Inferior parietal cortex (tissue), 1 donor: ENCODE results near the gene TMEM169.

Experiments
- DNase-seq: peaks from one replicate; pipeline ENCODE4 v3.0.0-alpha.2; 2016; ENCODE audit errors: extremely low spot score

The TMEM169 gene, protein sequence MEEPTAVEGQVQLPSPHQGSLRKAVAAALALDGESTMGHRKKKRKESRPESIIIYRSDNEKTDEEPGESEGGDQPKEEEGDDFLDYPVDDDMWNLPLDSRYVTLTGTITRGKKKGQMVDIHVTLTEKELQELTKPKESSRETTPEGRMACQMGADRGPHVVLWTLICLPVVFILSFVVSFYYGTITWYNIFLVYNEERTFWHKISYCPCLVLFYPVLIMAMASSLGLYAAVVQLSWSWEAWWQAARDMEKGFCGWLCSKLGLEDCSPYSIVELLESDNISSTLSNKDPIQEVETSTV

GRCh38 chr2:216081487-216082116, at the start of gene TMEM169, which contains the start of gene PECR:
TMEM169 (plus strand) TSS chr2:216081919; CDS start chr2:216095964, 14,045 bp downstream.
PECR (minus strand) TSS chr2:216081809; CDS start chr2:216081741, 68 bp downstream.
- DNase-seq, result peak; percentile 61

DNA sequence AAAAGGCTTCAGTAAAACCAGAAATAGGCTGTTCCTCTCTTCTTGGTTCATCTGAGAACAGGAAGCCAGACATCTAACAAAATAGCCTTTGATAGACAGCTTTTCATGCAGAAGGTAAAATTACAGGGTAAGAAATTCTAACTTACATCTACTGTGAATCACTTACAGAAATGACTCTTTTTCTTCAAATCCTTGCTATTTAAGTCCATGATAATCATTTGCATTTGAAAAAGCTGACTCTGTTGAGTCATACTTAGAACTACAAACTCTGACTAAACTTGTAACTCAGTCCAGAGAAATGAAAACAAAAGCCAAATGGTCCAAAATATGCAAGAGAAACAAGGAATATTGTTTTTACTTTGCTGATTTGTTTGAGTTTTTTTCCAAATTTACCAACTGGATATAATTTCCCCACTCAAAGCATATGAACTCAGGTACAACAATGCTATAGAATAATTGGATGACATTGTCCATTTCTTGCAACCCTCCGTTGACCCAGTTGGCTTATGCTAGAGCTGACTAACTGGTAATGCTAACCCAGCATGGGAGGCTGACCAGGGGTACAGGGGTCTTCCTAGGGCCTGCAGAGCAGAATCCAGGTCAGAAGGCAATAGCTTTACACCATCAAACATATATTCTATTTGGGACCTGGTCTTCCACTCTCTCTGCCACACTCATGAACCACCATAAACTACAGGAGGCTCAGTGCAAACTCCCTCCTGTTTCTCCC, 49.6 kb upstream of the TMEM169 start:
- no peak for DNase-seq

DNA sequence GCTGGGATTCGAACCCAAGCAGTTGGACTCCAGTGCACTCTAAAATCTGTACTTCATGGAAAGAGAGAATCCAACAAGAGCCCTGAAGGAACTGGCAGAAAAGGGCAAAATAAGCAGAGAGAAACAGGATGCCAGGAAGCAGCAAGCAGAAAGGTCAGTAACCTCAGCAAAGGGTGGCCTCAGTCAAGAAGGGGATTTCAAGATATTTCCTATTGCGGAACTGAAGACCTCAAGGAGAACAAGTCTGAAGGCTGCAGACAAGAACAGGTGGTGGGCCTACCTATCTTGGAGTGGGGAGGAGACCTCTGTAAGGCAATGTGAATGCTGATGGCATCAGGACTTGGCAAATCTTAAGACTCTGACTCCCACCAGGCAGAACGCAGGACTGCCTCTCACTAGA, 48.3 kb upstream of the TMEM169 start:
- DNase-seq, result no peak

GRCh38 chr2:216034065-216034464, 47.7 kb upstream of the TMEM169 start:
- peak; percentile 86 for DNase-seq

DNA sequence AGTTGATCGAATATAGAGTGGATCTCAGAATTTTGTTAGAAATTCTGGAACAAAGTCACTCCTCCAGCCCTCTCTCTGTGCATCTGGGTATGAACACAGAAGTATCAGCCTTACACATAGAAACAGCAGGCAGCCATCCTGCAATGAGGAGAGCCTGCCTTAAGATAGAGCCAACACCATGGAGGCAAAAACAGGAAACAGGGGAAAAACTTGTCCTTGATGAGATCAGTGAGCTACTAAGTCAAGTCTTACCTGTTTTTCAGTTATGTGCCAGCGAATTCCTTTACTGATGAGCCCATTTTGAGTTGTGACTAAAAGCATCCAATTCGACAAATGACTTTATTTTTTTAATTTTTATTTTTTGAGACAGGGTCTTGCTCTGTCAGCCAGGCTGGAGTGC, 41.8 kb upstream of the TMEM169 start:
- no peak for DNase-seq

GRCh38 chr2:216041438-216041837, 40.3 kb upstream of the TMEM169 start:
- DNase-seq, result no peak

DNA sequence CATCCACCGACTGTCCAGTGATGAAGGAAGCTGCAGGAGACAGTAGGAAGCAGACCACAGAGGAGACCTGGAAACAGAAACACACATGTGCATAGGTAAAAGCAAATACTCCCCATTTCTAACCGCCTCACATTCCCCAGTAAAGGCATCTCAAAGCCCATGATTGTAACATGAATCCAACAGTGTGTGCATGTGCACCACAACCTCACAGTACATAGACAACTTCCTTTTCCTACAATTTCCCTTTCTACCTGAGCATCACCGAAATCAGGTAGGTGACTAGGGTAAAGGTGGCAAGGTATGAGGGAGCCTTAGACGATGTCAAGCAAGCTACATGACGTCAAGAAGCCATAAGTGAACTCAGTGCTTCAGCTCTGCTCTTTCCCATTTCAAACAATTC, 37.8 kb upstream of the TMEM169 start:
- no peak for DNase-seq

GRCh38 chr2:216044883-216045486, 36.7 kb upstream of the TMEM169 start:
- DNase-seq, result no peak

GRCh38 chr2:216047397-216047796, 34.3 kb upstream of the TMEM169 start:
- DNase-seq, result no peak

- DNase-seq, result no peak
These were observed 32.3 kb upstream of the TMEM169 start for GRCh38 chr2:216049452-216049851.

- DNase-seq, result no peak
These were observed 30.4 kb upstream of the TMEM169 start for GRCh38 chr2:216051350-216051749.

- no peak for DNase-seq
These were observed 29.3 kb upstream of the TMEM169 start for GRCh38 chr2:216052420-216052819.

DNA sequence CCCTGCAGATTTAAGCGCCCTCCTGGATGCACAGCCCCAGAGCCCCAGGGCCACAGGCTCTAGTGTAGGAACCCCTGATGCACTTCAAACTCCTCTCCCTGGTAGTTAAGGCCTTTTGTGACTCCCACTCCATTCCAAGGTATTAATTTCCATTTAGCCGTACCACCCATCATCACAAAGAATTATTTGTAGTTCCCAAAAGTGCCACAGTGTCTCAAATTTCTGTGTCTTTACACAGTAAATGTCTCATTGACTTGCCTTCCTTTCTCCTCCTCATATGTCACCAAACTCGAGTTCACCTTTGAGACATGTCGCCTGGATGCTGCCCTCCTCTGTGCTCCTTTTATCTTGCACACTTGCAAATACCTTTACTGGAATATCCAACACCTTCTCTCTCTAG, 26.0 kb upstream of the TMEM169 start:
- no peak for DNase-seq

- no peak for DNase-seq
These were observed 25.0 kb upstream of the TMEM169 start for GRCh38 chr2:216056739-216057138.

GRCh38 chr2:216057688-216058193, 24.0 kb upstream of the TMEM169 start:
- DNase-seq, result no peak

GRCh38 chr2:216059233-216059834, 22.4 kb upstream of the TMEM169 start:
- no peak for DNase-seq

DNA sequence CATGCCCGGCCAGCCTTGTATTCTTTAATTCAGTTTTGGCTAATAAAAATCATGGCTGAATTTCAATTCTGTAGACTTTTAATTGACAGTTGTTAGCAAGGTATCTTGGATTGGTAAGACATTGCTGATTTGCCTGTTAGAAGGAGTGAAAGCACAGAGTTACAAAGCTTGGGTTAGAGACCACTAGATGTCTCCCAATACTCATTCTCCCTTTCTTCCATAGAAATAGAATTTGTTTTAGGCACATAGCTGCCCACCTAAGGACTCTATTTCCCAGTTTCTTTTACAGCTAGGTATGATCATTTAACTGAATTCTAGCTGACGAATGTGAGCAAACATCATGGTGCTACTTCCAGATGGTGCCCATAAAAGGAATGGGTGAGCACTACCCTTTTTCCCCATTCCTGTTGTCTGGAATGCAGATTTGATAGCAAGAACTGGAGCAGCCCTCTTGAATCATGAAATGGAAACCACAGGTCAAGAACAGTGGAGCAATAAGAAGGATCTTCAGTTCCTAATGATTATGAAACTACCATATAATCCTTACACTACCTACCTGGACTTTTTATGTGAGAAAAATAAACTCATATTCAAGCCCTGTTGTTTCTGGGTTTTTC, 17.6 kb upstream of the TMEM169 start:
- DNase-seq, result no peak

DNA sequence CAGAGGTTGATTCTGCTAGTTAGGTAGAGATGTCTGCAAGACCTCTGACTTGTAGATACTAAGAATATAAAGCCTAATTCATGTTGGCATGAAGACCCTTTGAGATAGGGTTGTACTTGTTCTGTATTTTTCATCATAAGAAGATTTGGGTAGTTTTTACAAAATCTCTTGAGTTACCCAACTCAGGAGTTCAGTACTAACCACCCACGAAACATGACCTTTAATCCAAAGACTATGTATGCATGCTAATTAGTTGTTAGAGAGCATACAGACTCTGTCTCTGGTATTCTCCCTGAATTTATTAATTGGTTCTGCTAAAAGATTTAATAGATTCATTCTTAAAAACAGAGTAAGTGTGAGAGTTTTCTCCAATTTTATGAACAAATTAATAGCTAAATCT, 17.1 kb upstream of the TMEM169 start:
- no peak for DNase-seq

GRCh38 chr2:216066230-216066629, 15.5 kb upstream of the TMEM169 start:
- DNase-seq, result no peak

GRCh38 chr2:216069028-216069427, 12.7 kb upstream of the TMEM169 start:
- no peak for DNase-seq

GRCh38 chr2:216070195-216070594, 11.5 kb upstream of the TMEM169 start:
- no peak for DNase-seq
